Measurements from ENCODE around the gene AKTIP.
A peak's percentile ranks its signal among the peaks of the same experiment; 100 is the strongest.

The AKTIP gene

GRCh38 chr16:53506254-53506653 lies 3.2 kb upstream of the AKTIP start:
- H3K4me3 Mint-ChIP-seq: no peak overlapping the region
- H3K27me3 Mint-ChIP-seq: no peaks in the 10 kb centered on the region
- ATAC-seq (no peak), DNase-seq (no peak)
- H3K36me3 Mint-ChIP-seq (ENCODE audit: low read depth): peaks cover 2% of the 10 kb centered on the region
- peaks cover 32% of the 10 kb centered on the region for H3K4me1 Mint-ChIP-seq
- H3K9me3 Mint-ChIP-seq: no peaks in the 10 kb centered on the region
- H3K27ac Mint-ChIP-seq: no peak overlapping the region

- H3K36me3 Mint-ChIP-seq (ENCODE audit: low read depth): peaks cover 6% of the 10 kb centered on the region
- H3K4me1 Mint-ChIP-seq: peaks cover 39% of the 10 kb centered on the region
- ATAC-seq: no peak
- peak overlapping the region; percentile 99 for H3K4me3 Mint-ChIP-seq
- H3K9me3 Mint-ChIP-seq: no peaks in the 10 kb centered on the region
- no peak for DNase-seq
- H3K27ac Mint-ChIP-seq: peak overlapping the region; percentile 86
- no peaks in the 10 kb centered on the region for H3K27me3 Mint-ChIP-seq
These were observed 1.7 kb upstream of the AKTIP start for GRCh38 chr16:53504665-53505064.

DNA sequence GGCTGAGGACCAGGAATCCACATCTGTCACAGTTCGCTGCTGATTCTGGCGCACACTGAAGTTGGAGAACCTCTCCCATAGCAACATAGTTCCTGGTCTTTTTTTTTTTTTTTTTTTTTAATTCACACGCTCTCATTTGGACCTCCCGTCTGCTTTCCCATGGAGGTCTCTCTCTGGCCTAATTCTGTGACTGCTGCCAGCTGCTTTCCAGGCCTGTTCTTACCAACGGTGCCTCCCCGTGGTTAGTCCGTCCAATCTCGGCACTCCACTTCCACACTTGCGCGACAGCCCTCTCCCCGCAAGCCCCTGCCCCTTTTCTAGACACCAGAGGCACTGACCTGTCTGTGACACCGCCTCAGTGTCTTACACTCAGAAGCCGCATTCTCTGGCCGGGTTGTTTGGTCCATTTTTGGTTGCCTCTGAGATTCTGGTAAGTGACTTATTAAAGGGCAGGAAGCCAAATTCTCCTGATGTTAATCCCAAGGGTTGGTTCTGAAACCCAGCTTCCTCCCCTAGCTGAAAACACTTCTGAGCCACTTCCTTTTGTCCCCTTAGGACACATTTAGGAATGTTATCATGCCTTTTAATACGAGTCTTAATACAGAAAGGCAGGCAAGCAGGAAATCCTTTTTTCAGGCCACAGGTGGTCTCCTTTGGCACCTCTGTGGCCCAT lies 1.1 kb upstream of the AKTIP start:
- H3K36me3 Mint-ChIP-seq (ENCODE audit: low read depth): peaks cover 7% of the 10 kb centered on the region
- ATAC-seq (no peak), DNase-seq (peak; percentile 30)
- peak overlapping the region; percentile 86 for H3K27ac Mint-ChIP-seq
- H3K27me3 Mint-ChIP-seq: no peaks in the 10 kb centered on the region
- H3K4me3 Mint-ChIP-seq: peak overlapping the region; percentile 99
- peaks cover 40% of the 10 kb centered on the region for H3K4me1 Mint-ChIP-seq
- no peaks in the 10 kb centered on the region for H3K9me3 Mint-ChIP-seq

- Mint-ChIP-seq H3K27ac (peak overlapping the region; percentile 86), H3K4me1 (peaks cover 48% of the 10 kb centered on the region), H3K36me3 (ENCODE audit: low read depth) (peaks cover 11% of the 10 kb centered on the region), H3K9me3 (no peaks in the 10 kb centered on the region), H3K4me3 (peak overlapping the region; percentile 99), H3K27me3 (no peaks in the 10 kb centered on the region)
- DNase-seq: peak; percentile 100
- ATAC-seq: peak; percentile 95
These were observed 388 bp upstream of the AKTIP start for GRCh38 chr16:53503270-53503923.

DNA sequence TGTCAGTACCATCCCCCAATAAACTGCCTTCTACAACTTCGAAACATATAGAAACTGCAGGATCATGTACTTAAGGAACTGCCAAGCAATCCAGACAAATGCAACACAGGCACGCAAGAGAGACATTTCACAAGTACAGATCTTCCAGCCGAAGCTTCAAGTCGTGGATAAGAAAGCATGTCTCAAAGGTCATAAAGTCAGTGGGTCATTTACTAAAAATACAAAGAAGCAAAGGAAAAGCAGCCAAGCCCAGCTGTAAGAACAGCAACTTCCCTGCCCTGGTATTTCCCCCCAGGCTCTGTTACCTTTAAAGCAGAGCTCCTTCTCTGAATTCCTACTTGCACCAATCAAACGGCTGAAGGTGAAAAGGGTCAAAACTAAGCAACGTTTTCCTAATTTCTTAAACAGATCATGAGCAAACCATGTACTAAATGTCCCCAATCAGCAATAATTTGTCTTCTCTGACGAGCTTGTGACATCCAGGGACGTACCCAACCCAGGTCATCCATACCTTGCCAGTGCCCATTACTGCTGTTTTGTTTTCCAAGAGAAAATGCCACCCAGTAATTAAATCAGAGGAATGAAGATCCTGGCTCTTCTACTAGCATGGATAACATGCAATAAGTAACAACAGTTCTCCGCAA lies 1.7 kb downstream of the AKTIP start:
- H3K27me3 Mint-ChIP-seq: no peaks in the 10 kb centered on the region
- DNase-seq (no peak), ATAC-seq (no peak)
- peak overlapping the region; percentile 61 for H3K27ac Mint-ChIP-seq
- H3K4me3 Mint-ChIP-seq: peak overlapping the region; percentile 99
- H3K4me1 Mint-ChIP-seq: peaks cover 50% of the 10 kb centered on the region
- peaks cover 26% of the 10 kb centered on the region for H3K36me3 Mint-ChIP-seq (ENCODE audit: low read depth)
- H3K9me3 Mint-ChIP-seq: no peaks in the 10 kb centered on the region

DNA sequence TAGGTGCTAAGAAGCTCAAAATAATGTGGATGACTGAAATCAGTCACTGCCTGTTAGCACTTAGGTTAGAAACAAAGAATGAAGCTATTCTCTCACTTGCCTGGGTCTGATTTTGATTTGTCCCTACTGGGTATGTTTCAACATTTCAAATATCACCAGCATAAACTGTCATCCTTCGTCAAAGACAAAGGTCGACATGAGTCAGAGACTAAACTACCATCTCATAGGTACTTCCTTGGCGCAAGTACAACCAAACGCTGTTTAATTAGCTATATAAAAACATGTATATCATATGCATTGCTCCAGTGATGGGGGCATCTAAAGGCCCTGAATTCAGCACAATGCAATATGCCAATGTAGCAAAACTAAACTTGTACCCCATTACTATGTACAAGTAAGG lies 4.0 kb downstream of the AKTIP start:
- ATAC-seq (peak; percentile 2), DNase-seq (no peak)
- H3K27ac Mint-ChIP-seq: peak overlapping the region; percentile 54
- peaks cover 46% of the 10 kb centered on the region for H3K4me1 Mint-ChIP-seq
- H3K4me3 Mint-ChIP-seq: no peak overlapping the region
- no peaks in the 10 kb centered on the region for H3K9me3 Mint-ChIP-seq
- H3K36me3 Mint-ChIP-seq (ENCODE audit: low read depth): peaks cover 46% of the 10 kb centered on the region
- no peaks in the 10 kb centered on the region for H3K27me3 Mint-ChIP-seq

- H3K27me3 Mint-ChIP-seq: no peaks in the 10 kb centered on the region
- no peak for DNase-seq
- no peak for ATAC-seq
- peak overlapping the region; percentile 43 for H3K27ac Mint-ChIP-seq
- H3K4me3 Mint-ChIP-seq: no peak overlapping the region
- H3K4me1 Mint-ChIP-seq: peaks cover 31% of the 10 kb centered on the region
- peaks cover 69% of the 10 kb centered on the region for H3K36me3 Mint-ChIP-seq (ENCODE audit: low read depth)
- no peaks in the 10 kb centered on the region for H3K9me3 Mint-ChIP-seq
These were observed 7.7 kb downstream of the AKTIP start for GRCh38 chr16:53495325-53495724.

GRCh38 chr16:53494636-53495035 lies 8.4 kb downstream of the AKTIP start:
- Mint-ChIP-seq H3K9me3 (no peaks in the 10 kb centered on the region), H3K36me3 (ENCODE audit: low read depth) (peaks cover 70% of the 10 kb centered on the region), H3K4me3 (no peak overlapping the region), H3K27ac (no peak overlapping the region), H3K27me3 (no peaks in the 10 kb centered on the region), H3K4me1 (peaks cover 33% of the 10 kb centered on the region)
- no peak for ATAC-seq
- no peak for DNase-seq

- H3K27ac Mint-ChIP-seq: peak overlapping the region; percentile 40
- H3K27me3 Mint-ChIP-seq: no peaks in the 10 kb centered on the region
- ATAC-seq: no peak
- H3K9me3 Mint-ChIP-seq: no peaks in the 10 kb centered on the region
- H3K4me1 Mint-ChIP-seq: peaks cover 21% of the 10 kb centered on the region
- no peak for DNase-seq
- no peak overlapping the region for H3K4me3 Mint-ChIP-seq
- H3K36me3 Mint-ChIP-seq (ENCODE audit: low read depth): peaks cover 69% of the 10 kb centered on the region
These were observed 10.5 kb downstream of the AKTIP start for GRCh38 chr16:53492503-53492902.

DNA sequence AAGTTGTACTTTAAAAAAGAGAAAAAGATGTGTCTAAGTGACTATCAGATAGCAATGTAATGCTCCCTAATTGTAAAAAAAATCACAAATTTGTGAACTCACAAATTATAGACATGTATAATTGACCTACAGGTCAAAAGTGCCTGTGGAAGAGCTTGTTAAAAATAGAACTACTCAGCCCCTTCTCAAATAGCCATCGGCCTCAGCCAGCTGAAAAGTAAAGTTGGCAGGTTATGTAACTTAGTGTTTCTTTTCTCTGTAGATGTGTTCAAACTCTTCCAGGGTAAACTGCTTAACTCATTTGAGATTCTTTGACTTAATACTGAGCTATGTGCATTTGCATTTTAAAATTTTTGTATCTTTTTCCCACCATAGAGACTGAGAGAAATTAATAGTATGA lies 13.3 kb downstream of the AKTIP start:
- H3K4me3 Mint-ChIP-seq: no peak overlapping the region

DNA sequence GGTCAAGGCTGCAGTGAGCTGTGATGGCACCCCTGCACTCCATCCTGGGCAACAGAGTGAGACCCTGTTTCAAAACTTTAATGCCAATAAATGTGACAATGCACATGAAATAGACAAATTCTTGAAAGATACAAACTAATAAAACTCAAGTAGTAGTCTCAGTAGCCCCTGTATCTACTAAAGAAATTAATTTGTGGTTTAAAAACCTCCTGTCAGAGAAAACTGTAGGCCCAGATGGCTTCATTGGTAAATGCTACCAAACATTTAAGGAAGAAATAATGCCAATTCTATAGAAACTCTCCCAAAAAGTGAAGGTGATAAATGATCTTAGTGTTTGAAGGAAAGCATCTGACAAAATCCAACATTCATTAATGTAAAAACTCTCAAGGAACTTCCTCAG lies 16.8 kb downstream of the AKTIP start:
- Mint-ChIP-seq H3K4me3 (no peak overlapping the region), H3K27me3 (no peaks in the 10 kb centered on the region), H3K9me3 (peaks cover 32% of the 10 kb centered on the region), H3K27ac (no peak overlapping the region), H3K36me3 (ENCODE audit: low read depth) (peaks cover 83% of the 10 kb centered on the region), H3K4me1 (peaks cover 21% of the 10 kb centered on the region)
- ATAC-seq (no peak), DNase-seq (no peak)

More for the DNA sequence above, 13.3 kb downstream of the AKTIP start:
- Mint-ChIP-seq H3K36me3 (ENCODE audit: low read depth) (peaks cover 76% of the 10 kb centered on the region), H3K9me3 (peaks cover 16% of the 10 kb centered on the region), H3K4me1 (peaks cover 14% of the 10 kb centered on the region), H3K27me3 (no peaks in the 10 kb centered on the region), H3K27ac (peak overlapping the region; percentile 64)
- DNase-seq: no peak
- ATAC-seq: no peak

DNA sequence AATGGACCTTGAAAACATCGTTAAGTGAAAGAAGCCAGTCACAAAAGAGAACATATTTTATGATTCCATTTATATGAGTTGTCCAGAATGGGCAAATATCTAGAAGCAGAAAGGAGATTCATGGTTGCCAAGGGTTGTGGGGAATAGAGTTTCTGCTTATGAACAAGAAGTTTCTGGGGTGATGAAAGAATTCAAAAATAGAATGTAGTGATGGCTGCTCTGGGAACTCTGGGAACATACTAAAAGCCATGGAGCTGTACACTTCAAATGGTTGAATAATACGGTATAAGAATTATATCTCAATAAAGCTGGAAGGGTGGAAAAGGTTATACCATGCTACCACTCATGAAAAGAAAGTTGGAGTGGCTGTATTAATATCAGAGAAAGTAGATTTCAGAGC lies 18.5 kb downstream of the AKTIP start:
- Mint-ChIP-seq H3K36me3 (ENCODE audit: low read depth) (peaks cover 85% of the 10 kb centered on the region), H3K9me3 (peaks cover 32% of the 10 kb centered on the region), H3K27ac (no peak overlapping the region), H3K27me3 (no peaks in the 10 kb centered on the region), H3K4me1 (peaks cover 15% of the 10 kb centered on the region), H3K4me3 (no peak overlapping the region)
- DNase-seq (no peak), ATAC-seq (no peak)

GRCh38 chr16:53482123-53482522 lies 20.9 kb downstream of the AKTIP start:
- DNase-seq: no peak

GRCh38 chr16:53480394-53480793 lies 22.6 kb downstream of the AKTIP start:
- Mint-ChIP-seq H3K9me3 (peaks cover 22% of the 10 kb centered on the region), H3K36me3 (ENCODE audit: low read depth) (peaks cover 85% of the 10 kb centered on the region), H3K27ac (peak overlapping the region; percentile 42), H3K4me3 (no peak overlapping the region), H3K4me1 (peaks cover 34% of the 10 kb centered on the region), H3K27me3 (no peaks in the 10 kb centered on the region)
- no peak for ATAC-seq
- DNase-seq: no peak

More at GRCh38 chr16:53482123-53482522, 20.9 kb downstream of the AKTIP start:
- peaks cover 31% of the 10 kb centered on the region for H3K9me3 Mint-ChIP-seq
- peaks cover 22% of the 10 kb centered on the region for H3K4me1 Mint-ChIP-seq
- H3K4me3 Mint-ChIP-seq: no peak overlapping the region
- no peak overlapping the region for H3K27ac Mint-ChIP-seq
- peaks cover 88% of the 10 kb centered on the region for H3K36me3 Mint-ChIP-seq (ENCODE audit: low read depth)
- peak; percentile 71 for ATAC-seq
- H3K27me3 Mint-ChIP-seq: no peaks in the 10 kb centered on the region

- Mint-ChIP-seq H3K4me1 (peaks cover 41% of the 10 kb centered on the region), H3K4me3 (no peak overlapping the region), H3K27ac (no peak overlapping the region), H3K27me3 (no peaks in the 10 kb centered on the region), H3K36me3 (ENCODE audit: low read depth) (peaks cover 78% of the 10 kb centered on the region), H3K9me3 (peaks cover 8% of the 10 kb centered on the region)
- DNase-seq (no peak), ATAC-seq (no peak)
These were observed 24.0 kb downstream of the AKTIP start for GRCh38 chr16:53478965-53479364.
